NCI-H1092 treated with DMSO at 0.1 percent for 48 hours (cell line): ENCODE data around the gene POLR2B.
A peak's percentile ranks its signal among the peaks of the same experiment; 100 is the strongest.
"Not testable (repeated sequence)": the region's sequence is repeated elsewhere in the genome, so short reads cannot be mapped to it uniquely, and the experiment has no call there.

Experiments
- DNase-seq: peaks from one replicate; lab custom pipeline; 2025; lab: John Stamatoyannopoulos, UW

Gene POLR2B

GRCh38 chr4:56978750-56979303 lies at the start of gene POLR2B:
POLR2B (plus strand) TSS chr4:56978896; CDS start chr4:56978986, 90 bp downstream.
- peak; percentile 92 for DNase-seq

GRCh38 chr4:56930638-56931037 lies 48.1 kb upstream of the POLR2B start:
- DNase-seq = no peak

- no peak for DNase-seq
Measured at GRCh38 chr4:56931924-56932323, 46.8 kb upstream of the POLR2B start.

- no peak for DNase-seq
Measured at GRCh38 chr4:56937262-56937661, 41.4 kb upstream of the POLR2B start.

GRCh38 chr4:56939826-56940225 lies 38.9 kb upstream of the POLR2B start:
- not testable (repeated sequence) for DNase-seq

- no peak for DNase-seq
Measured at GRCh38 chr4:56940403-56940802, 38.3 kb upstream of the POLR2B start.

GRCh38 chr4:56940971-56941370 lies 37.7 kb upstream of the POLR2B start:
- DNase-seq = no peak

GRCh38 chr4:56941403-56941802 lies 37.3 kb upstream of the POLR2B start:
- DNase-seq = no peak

GRCh38 chr4:56953680-56954520 lies 24.8 kb upstream of the POLR2B start:
- no peak for DNase-seq

- peak; percentile 86 for DNase-seq
Measured at GRCh38 chr4:56958111-56958517, 20.6 kb upstream of the POLR2B start.

GRCh38 chr4:56959100-56959499 lies 19.6 kb upstream of the POLR2B start:
- DNase-seq = peak; percentile 7

GRCh38 chr4:56961107-56961500 lies 17.6 kb upstream of the POLR2B start:
- DNase-seq = no peak

- DNase-seq = no peak
Measured at GRCh38 chr4:56971383-56971782, 7.3 kb upstream of the POLR2B start.

- no peak for DNase-seq
Measured at GRCh38 chr4:56972389-56972788, 6.3 kb upstream of the POLR2B start.

GRCh38 chr4:56972809-56973208 lies 5.9 kb upstream of the POLR2B start:
- no peak for DNase-seq

- DNase-seq = no peak
Measured at GRCh38 chr4:56973336-56973735, 5.4 kb upstream of the POLR2B start.

GRCh38 chr4:56976283-56976836 lies 2.3 kb upstream of the POLR2B start:
- DNase-seq = no peak

- peak; percentile 73 for DNase-seq
Measured at GRCh38 chr4:56976837-56977320, 1.8 kb upstream of the POLR2B start.

- peak; percentile 98 for DNase-seq
Measured at GRCh38 chr4:56977321-56978012, 1.2 kb upstream of the POLR2B start, which contains the start of gene NOA1. NOA1 (minus strand) TSS chr4:56977606; CDS start chr4:56977585, 21 bp downstream.

- no peak for DNase-seq
Measured at GRCh38 chr4:56979421-56980072, 851 bp downstream of the POLR2B start.

GRCh38 chr4:56981795-56982201 lies 3.1 kb downstream of the POLR2B start:
- DNase-seq = no peak

GRCh38 chr4:56986192-56986591 lies 7.5 kb downstream of the POLR2B start:
- DNase-seq = no peak
